ENCODE data around the gene SLBP.

The SLBP gene

GRCh38 chr4:1722551-1723118, 10.5 kb upstream of the SLBP start:
- no peak for DNase-seq (ENCODE audit: low read depth)
- H3K9me3 ChIP-seq (ENCODE audit: control insufficient read depth, low read length): no peaks in the 10 kb centered on the region
- peak overlapping the region; percentile 62 for H3K9ac ChIP-seq (ENCODE audit: low read length)
- H3K4me3 ChIP-seq (ENCODE audit: low read length): no peak overlapping the region
- peaks cover 27% of the 10 kb centered on the region for H3K4me1 ChIP-seq (ENCODE audit: control insufficient read depth, insufficient read depth, low read length)
- peaks cover 12% of the 10 kb centered on the region for H3K36me3 ChIP-seq (ENCODE audit: control insufficient read depth, insufficient read depth, low read length, severe bottlenecking)
- H3K27me3 ChIP-seq (replicated peaks; ENCODE audit: control insufficient read depth, insufficient read depth, low read length): no peaks in the 10 kb centered on the region

GRCh38 chr4:1721666-1722550, 9.8 kb upstream of the SLBP start:
- Histone ChIP-seq H3K36me3 (ENCODE audit: control insufficient read depth, insufficient read depth, low read length, severe bottlenecking) (peaks cover 15% of the 10 kb centered on the region), H3K9ac (ENCODE audit: low read length) (peak overlapping the region; percentile 62), H3K27me3 (replicated peaks; ENCODE audit: control insufficient read depth, insufficient read depth, low read length) (no peaks in the 10 kb centered on the region), H3K9me3 (ENCODE audit: control insufficient read depth, low read length) (no peaks in the 10 kb centered on the region), H3K4me3 (ENCODE audit: low read length) (peak overlapping the region; percentile 69), H3K4me1 (ENCODE audit: control insufficient read depth, insufficient read depth, low read length) (peaks cover 22% of the 10 kb centered on the region)
- no peak for DNase-seq (ENCODE audit: low read depth)

GRCh38 chr4:1721003-1721665, 9.0 kb upstream of the SLBP start, which contains the start of the genes TACC3 and TMEM129:
Gene TACC3 (plus strand): TSS chr4:1721521. CDS start chr4:1723422, 1,901 bp downstream.
Gene TMEM129 (minus strand): TSS chr4:1721323. CDS start chr4:1720837, 486 bp downstream.
- H3K4me3 ChIP-seq (ENCODE audit: low read length): peak within 1 kb of the TSS; percentile 95
- H3K4me1 ChIP-seq (ENCODE audit: control insufficient read depth, insufficient read depth, low read length): peaks cover 22% of the 10 kb centered on the region
- H3K9me3 ChIP-seq (ENCODE audit: control insufficient read depth, low read length): no peaks in the 10 kb centered on the region
- peaks cover 15% of the 10 kb centered on the region for H3K36me3 ChIP-seq (ENCODE audit: control insufficient read depth, insufficient read depth, low read length, severe bottlenecking)
- peak; percentile 97 for DNase-seq (ENCODE audit: low read depth)
- peak within 1 kb of the TSS; percentile 95 for H3K9ac ChIP-seq (ENCODE audit: low read length)
- no peaks in the 10 kb centered on the region for H3K27me3 ChIP-seq (replicated peaks; ENCODE audit: control insufficient read depth, insufficient read depth, low read length)

GRCh38 chr4:1720163-1720983, 8.3 kb upstream of the SLBP start:
- peak; percentile 69 for DNase-seq (ENCODE audit: low read depth)
- peaks cover 15% of the 10 kb centered on the region for H3K36me3 ChIP-seq (ENCODE audit: control insufficient read depth, insufficient read depth, low read length, severe bottlenecking)

GRCh38 chr4:1718095-1718850, 6.2 kb upstream of the SLBP start:
- H3K36me3 ChIP-seq (ENCODE audit: control insufficient read depth, insufficient read depth, low read length, severe bottlenecking): peaks cover 10% of the 10 kb centered on the region
- peaks cover 24% of the 10 kb centered on the region for H3K4me1 ChIP-seq (ENCODE audit: control insufficient read depth, insufficient read depth, low read length)
- no peak overlapping the region for H3K9ac ChIP-seq (ENCODE audit: low read length)
- no peak overlapping the region for H3K4me3 ChIP-seq (ENCODE audit: low read length)
- no peaks in the 10 kb centered on the region for H3K27me3 ChIP-seq (replicated peaks; ENCODE audit: control insufficient read depth, insufficient read depth, low read length)
- H3K9me3 ChIP-seq (ENCODE audit: control insufficient read depth, low read length): no peaks in the 10 kb centered on the region
- no peak for DNase-seq (ENCODE audit: low read depth)

More at GRCh38 chr4:1720163-1720983, 8.3 kb upstream of the SLBP start:
- Histone ChIP-seq H3K27me3 (replicated peaks; ENCODE audit: control insufficient read depth, insufficient read depth, low read length) (no peaks in the 10 kb centered on the region), H3K9me3 (ENCODE audit: control insufficient read depth, low read length) (no peaks in the 10 kb centered on the region), H3K4me3 (ENCODE audit: low read length) (peak overlapping the region; percentile 95), H3K4me1 (ENCODE audit: control insufficient read depth, insufficient read depth, low read length) (peaks cover 22% of the 10 kb centered on the region), H3K9ac (ENCODE audit: low read length) (peak overlapping the region; percentile 95)

GRCh38 chr4:1717129-1718094, 5.3 kb upstream of the SLBP start:
- Histone ChIP-seq H3K4me1 (ENCODE audit: control insufficient read depth, insufficient read depth, low read length) (peaks cover 27% of the 10 kb centered on the region), H3K9me3 (ENCODE audit: control insufficient read depth, low read length) (no peaks in the 10 kb centered on the region), H3K36me3 (ENCODE audit: control insufficient read depth, insufficient read depth, low read length, severe bottlenecking) (peaks cover 10% of the 10 kb centered on the region), H3K27me3 (replicated peaks; ENCODE audit: control insufficient read depth, insufficient read depth, low read length) (no peaks in the 10 kb centered on the region), H3K4me3 (ENCODE audit: low read length) (no peak overlapping the region), H3K9ac (ENCODE audit: low read length) (no peak overlapping the region)
- DNase-seq (ENCODE audit: low read depth): no peak

GRCh38 chr4:1716065-1716945, 4.2 kb upstream of the SLBP start:
- peaks cover 10% of the 10 kb centered on the region for H3K36me3 ChIP-seq (ENCODE audit: control insufficient read depth, insufficient read depth, low read length, severe bottlenecking)
- DNase-seq (ENCODE audit: low read depth): no peak
- H3K9ac ChIP-seq (ENCODE audit: low read length): no peak overlapping the region
- H3K4me3 ChIP-seq (ENCODE audit: low read length): no peak overlapping the region
- H3K4me1 ChIP-seq (ENCODE audit: control insufficient read depth, insufficient read depth, low read length): peaks cover 21% of the 10 kb centered on the region
- no peaks in the 10 kb centered on the region for H3K9me3 ChIP-seq (ENCODE audit: control insufficient read depth, low read length)
- no peaks in the 10 kb centered on the region for H3K27me3 ChIP-seq (replicated peaks; ENCODE audit: control insufficient read depth, insufficient read depth, low read length)

GRCh38 chr4:1715002-1715758, 3.1 kb upstream of the SLBP start:
- H3K36me3 ChIP-seq (ENCODE audit: control insufficient read depth, insufficient read depth, low read length, severe bottlenecking): peaks cover 13% of the 10 kb centered on the region
- no peaks in the 10 kb centered on the region for H3K27me3 ChIP-seq (replicated peaks; ENCODE audit: control insufficient read depth, insufficient read depth, low read length)
- no peak for DNase-seq (ENCODE audit: low read depth)
- H3K9ac ChIP-seq (ENCODE audit: low read length): no peak overlapping the region
- H3K9me3 ChIP-seq (ENCODE audit: control insufficient read depth, low read length): no peaks in the 10 kb centered on the region
- H3K4me1 ChIP-seq (ENCODE audit: control insufficient read depth, insufficient read depth, low read length): peaks cover 32% of the 10 kb centered on the region
- H3K4me3 ChIP-seq (ENCODE audit: low read length): no peak overlapping the region

Measured in adipocyte (in vitro differentiated cells).